GM06990 (cell line): ENCODE data around the gene ADNP2.

Source experiments
- DNase-seq: peaks from one replicate; pipeline ENCODE4 v3.0.0-alpha.2; 2011; ENCODE audit not compliant: insufficient read length; ENCODE audit errors: extremely low read depth
- H3K27me3 ChIP-seq: replicated peaks from 2 replicates; pipeline ENCODE4 v1.6.0; 2011; ENCODE audit warnings: low read length; ENCODE audit not compliant: control insufficient read depth, insufficient read depth
- H3K36me3 ChIP-seq: 2 replicates; pipeline ENCODE4 v1.5.1; 2011; ENCODE audit warnings: low read length; ENCODE audit not compliant: control insufficient read depth, insufficient read depth
- H3K4me3 ChIP-seq: replicated peaks from 2 replicates; pipeline ENCODE4 v1.5.1; 2011; ENCODE audit warnings: low read depth, mild to moderate bottlenecking, control low read depth, low read length
- TF ChIP-seq, protein P1 (sequence below): IDR thresholded peaks from 2 replicates; pipeline ENCODE4 v1.5.1; 2011; ENCODE audit warnings: low read length, control low read depth, mild to moderate bottlenecking, inconsistent platforms; ENCODE audit not compliant: insufficient read depth, poor library complexity, severe bottlenecking

The ADNP2 gene

DNA sequence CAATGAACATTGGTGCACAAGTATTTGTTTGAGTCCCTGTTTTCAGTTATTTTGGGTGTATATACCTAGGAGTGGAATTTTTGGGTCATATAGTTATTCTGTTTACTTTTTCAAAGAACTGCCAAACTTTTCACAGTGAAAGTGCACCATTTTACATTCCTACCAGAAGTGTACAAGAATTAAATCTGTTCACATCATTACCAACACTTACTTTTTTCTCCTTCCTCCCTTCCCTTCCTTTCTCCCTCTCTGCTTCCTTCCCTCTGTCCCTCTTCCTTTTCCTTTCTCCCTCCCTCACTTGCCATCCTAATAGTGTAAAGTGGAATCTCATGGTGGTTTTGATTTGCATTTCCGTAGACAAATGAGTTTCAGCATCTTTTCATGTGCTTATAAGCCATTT is 11.9 kb downstream of the ADNP2 start:
- no peaks in the 10 kb centered on the region for H3K36me3 ChIP-seq
- TF ChIP-seq, protein P1, sequence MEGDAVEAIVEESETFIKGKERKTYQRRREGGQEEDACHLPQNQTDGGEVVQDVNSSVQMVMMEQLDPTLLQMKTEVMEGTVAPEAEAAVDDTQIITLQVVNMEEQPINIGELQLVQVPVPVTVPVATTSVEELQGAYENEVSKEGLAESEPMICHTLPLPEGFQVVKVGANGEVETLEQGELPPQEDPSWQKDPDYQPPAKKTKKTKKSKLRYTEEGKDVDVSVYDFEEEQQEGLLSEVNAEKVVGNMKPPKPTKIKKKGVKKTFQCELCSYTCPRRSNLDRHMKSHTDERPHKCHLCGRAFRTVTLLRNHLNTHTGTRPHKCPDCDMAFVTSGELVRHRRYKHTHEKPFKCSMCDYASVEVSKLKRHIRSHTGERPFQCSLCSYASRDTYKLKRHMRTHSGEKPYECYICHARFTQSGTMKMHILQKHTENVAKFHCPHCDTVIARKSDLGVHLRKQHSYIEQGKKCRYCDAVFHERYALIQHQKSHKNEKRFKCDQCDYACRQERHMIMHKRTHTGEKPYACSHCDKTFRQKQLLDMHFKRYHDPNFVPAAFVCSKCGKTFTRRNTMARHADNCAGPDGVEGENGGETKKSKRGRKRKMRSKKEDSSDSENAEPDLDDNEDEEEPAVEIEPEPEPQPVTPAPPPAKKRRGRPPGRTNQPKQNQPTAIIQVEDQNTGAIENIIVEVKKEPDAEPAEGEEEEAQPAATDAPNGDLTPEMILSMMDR: no peak
- no peaks in the 10 kb centered on the region for H3K27me3 ChIP-seq
- DNase-seq: no peak
- H3K4me3 ChIP-seq: no peak overlapping the region

DNA sequence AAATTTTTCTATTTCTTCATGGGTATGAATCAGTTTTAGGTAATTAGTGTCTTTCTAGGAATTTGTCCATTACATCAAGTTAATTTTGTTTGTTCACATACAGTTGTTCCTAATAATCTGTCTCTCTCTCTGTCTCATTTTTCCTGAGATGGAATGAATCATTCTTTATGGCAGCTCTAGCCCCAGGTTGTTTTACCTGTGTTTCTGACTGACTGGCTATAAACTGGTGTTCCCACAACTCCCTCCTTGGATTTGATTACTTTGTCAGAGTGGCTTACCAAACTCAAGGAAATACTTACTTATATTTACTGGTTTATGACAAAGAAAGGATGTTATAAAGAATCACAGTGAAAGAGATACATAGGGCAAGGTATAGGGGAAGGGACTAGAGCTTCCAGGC is 15.1 kb downstream of the ADNP2 start:
- Histone ChIP-seq H3K27me3 (no peaks in the 10 kb centered on the region), H3K36me3 (no peaks in the 10 kb centered on the region), H3K4me3 (no peak overlapping the region)
- no peak for DNase-seq
- TF ChIP-seq, protein P1: no peak

DNA sequence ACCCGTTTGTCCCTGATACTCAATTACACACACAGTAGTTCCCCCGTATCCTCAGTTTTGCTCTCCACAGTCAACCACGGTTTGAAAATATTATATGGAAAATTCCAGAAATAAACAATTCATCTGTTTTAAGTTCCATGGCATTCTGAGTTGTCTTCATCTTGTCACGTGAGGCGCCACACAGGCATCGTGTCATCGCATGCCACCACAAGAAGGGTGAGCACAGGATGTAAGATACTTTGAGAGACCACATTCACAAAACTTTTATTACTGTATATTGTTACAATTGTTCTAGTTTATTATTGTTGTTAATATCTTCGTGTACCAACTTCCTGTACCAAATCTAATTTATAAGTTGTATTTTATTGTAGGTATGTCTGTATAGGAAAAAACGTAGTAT is 17.7 kb downstream of the ADNP2 start:
- no peaks in the 10 kb centered on the region; the same call in 1 of the 2 replicates for H3K36me3 ChIP-seq
- no peaks in the 10 kb centered on the region for H3K27me3 ChIP-seq
- no peak overlapping the region for H3K4me3 ChIP-seq
- DNase-seq: no peak
- TF ChIP-seq, protein P1: no peak

DNA sequence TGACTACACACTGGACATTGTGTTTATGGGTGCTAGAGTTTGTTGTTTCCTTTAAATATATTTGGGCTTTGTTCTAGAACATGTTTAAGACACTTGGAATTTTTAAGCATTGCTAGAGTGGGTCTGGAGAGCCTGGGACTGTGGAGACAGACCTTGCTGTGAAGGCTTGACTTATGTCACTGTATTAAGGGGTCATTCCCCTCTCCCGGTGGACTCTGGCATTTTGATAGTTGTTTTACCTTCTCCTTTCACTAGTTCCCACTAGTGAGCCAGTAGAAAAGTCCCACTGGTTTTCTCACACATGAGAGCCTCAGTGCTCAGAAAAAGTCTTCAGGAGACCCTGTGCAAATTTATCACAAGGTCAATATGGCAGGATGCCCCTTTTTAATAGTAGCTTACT is 18.6 kb downstream of the ADNP2 start:
- Histone ChIP-seq H3K4me3 (no peak overlapping the region), H3K36me3 (no peaks in the 10 kb centered on the region; the same call in 1 of the 2 replicates), H3K27me3 (no peaks in the 10 kb centered on the region)
- DNase-seq: no peak
- TF ChIP-seq, protein P1: no peak

DNA sequence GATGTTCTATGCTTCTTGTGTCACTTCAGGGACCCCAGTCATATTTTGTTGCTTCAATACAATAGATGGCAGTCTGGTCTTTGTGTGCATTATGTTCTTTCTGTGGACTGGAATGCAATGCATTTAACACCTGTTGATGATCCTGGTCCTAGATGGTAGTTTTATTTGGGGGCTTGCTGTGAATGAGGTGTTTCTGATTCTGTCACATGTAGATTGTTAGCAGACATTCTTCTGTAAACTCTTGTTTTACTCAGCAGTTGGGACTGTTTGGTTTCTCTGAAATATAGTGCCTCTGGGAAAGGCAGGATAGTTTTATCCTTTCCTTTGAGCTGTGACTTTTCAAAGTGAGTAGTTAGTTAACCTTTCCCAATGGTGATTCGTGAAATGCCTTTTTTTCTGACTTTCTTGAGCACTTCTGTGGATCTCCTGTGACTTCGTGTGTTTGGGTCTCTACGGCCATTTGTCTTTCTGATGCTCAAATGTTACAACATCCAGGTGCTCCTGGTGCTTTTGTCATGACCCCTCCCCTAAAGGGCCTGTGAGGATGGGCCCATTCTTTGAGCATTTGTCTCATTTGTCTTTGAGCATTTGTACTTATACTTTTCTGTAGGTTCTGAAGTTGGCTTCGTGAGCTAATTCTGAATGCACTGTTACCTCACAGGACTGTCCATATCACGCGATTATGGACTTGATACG is 20.8 kb downstream of the ADNP2 start:
- H3K36me3 ChIP-seq: peaks cover 3% of the 10 kb centered on the region
- H3K27me3 ChIP-seq: no peaks in the 10 kb centered on the region
- DNase-seq: no peak
- no peak overlapping the region for H3K4me3 ChIP-seq
- TF ChIP-seq, protein P1: no peak

DNA sequence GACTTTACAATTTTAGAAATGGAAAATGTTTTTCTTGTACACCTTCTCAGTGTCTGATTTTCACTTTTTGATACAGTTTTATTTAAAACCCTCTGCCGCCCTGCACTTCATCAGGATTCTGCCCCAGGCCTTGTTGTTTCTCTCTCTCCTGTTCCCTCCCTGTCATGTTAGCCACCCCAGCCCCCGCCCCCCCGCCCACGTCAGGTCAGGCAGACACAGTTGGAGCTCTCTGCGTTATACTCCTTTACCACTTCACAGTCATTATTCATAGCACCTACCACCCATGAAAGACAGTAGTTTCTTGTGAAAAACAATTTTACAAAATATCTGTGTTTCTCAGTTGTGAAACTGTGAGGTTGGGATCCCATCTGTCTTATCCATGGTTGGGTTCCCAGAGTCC is 21.5 kb downstream of the ADNP2 start:
- Histone ChIP-seq H3K4me3 (no peak overlapping the region), H3K36me3 (peaks cover 3% of the 10 kb centered on the region), H3K27me3 (no peaks in the 10 kb centered on the region)
- no peak for DNase-seq
- TF ChIP-seq, protein P1: no peak
